ENCODE results near the gene ACTR6.
A peak's percentile ranks its signal among the peaks of the same experiment; 100 is the strongest.
"Not testable (repeated sequence)": the region's sequence is repeated elsewhere in the genome, so short reads cannot be mapped to it uniquely, and the experiment has no call there.

The ACTR6 gene

GRCh38 chr12:100222173-100222572 is 21.6 kb downstream of the ACTR6 start:
- not testable (repeated sequence) for DNase-seq

DNA sequence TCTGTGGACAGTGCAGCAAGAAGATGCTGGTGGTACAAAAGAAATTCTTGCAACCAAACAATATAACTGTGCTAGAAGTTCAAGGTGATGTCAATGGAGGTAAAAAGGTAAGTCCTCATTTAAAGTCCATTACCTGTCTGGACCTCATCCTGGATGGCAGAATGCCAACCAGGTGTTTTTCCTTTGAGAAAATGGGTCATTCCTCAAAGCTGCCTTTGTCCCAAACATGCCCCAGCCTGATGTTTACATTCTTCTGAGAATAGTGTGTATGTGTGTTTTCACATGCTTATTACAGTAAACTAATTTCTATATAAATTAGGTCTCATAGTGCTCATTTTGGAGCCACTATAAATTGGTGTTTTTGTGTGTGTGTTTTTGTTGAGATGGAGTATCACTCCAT is 24.9 kb downstream of the ACTR6 start:
- DNase-seq, result no peak

GRCh38 chr12:100229036-100229635 is 28.5 kb downstream of the ACTR6 start:
- no peak for DNase-seq

DNA sequence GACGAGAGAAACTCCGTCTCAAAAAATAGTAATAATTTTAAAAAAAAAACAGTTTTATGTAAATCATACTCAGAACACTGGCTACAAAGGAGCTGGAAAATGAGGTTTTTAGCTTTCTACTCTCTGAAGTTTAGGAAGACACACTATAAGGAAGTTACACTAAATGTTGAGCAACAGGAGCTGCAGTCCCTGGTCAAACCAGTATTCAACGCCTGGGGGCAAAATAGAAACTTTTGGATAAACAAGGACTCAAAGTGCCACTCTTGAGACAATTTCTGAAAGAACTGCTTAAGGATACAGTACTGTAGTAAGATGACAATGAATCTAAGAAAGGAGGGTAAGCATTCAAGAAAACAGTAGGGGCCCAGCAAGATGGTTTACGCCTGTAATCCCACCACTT is 29.3 kb downstream of the ACTR6 start:
- DNase-seq, result no peak

DNA sequence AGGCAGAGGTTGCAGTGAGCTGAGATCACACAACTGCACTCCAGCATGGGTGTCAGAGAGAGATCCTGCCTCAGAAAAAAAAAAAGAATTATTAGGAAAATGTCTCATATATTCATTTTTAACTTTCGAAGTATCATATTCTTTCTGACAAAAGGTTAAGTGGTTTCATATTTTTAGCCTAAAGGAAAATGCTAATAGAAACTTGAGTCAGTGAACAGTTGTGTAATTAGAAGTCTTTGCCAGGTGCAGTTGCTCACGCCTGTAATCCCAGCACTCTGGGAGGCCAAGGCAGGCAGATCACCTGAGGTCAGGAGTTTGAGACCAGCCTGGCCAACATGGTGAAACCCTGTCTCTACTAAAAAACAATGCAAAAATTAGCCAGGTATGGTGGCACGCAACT is 31.3 kb downstream of the ACTR6 start:
- DNase-seq, result not testable (repeated sequence)

DNA sequence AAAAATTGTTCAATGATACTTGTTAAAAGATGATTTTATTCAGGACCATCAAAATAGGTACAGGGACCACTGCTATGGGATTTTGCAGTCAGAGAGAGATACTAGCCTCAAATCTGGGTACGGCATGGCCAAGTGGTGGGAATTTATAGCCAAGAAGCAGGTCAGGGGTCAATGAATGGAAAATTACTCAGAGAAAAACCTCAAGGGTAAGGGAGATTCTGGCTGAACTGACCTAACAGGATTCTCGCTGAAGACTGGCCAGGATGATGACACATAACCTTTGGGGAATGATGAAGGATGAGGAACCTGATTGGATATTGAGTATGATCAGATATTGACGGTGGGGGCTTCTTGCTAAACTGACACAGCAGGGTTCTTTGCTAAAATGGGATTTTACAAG is 33.6 kb downstream of the ACTR6 start:
- DNase-seq, result no peak

DNA sequence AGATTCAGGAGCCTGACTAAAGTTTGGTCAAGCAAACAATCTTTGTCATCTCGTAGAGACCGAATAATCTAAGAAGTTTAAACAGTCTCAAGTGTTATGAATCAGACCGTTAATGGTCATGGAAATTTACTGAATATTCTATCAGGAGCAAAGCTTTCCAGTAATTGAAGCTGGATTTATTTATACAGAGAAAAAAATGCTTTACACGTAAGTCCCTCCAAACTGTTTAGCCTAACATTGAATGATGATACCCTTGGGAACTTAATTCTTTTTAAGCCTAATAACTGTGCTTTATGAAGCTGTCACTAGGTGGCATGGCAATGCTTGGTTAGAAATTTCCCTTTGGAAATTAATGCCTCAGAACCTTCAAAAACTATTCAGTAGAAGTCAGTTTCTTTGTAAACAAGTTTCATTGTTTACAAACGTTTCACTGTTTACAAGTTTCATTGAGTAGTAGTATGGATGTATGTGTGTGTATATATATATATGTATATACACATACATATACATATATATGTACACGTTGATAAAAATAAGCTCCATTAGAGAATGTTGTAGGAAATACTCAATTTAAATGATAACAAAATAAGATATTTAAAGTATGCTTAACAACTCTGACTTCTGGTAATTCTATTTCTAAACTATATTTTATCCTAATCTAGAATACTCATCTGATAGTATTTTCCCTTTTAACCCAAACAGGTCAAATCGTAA is 34.1 kb downstream of the ACTR6 start:
- peak in 1 of 2 experiments; percentile 18 for DNase-seq

- no peak for DNase-seq
Observed at GRCh38 chr12:100238801-100239200, 38.2 kb downstream of the ACTR6 start.

GRCh38 chr12:100239589-100239988 is 39.0 kb downstream of the ACTR6 start:
- DNase-seq, result no peak

GRCh38 chr12:100243137-100243536 is 42.5 kb downstream of the ACTR6 start:
- DNase-seq, result no peak

DNA sequence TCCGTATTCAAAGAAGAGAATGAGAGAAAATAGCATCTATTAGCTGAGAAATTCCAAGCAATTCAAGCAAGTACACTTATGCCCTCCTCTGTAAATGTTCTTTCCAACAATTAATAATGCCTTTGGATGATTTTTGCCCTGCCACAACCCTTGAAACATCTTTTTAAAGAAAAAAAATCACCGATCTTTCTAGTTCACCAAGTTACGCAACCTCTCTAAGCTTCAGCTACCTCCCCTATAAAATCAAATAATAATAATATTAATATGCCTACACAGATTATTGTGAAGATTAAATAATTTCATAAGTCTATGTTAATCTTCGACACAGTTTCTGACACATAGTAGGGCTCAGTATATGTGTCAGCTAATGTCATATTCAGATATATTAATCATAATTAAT is 47.1 kb downstream of the ACTR6 start:
- no peak for DNase-seq

- no peak for DNase-seq
Observed at GRCh38 chr12:100248886-100249285, 48.3 kb downstream of the ACTR6 start.

DNA sequence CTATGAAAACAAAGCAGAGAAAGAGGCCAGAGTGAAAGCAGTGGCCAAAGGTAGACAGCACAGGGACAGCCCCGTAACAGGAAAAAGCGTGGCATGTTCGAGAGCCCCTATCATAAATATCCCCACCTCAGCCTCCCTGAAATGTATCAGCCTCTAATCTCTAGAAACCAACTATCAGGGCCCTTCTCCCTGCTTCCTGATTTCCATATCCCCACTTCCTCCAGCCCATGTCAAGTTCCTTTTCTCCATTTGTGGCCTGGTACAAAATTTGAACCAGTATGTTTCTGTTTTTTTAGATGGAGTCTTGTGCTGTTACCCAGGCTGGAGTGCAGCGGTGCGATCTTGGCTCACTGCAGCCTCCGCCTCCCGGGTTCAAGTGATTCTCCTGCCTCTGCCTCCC is 49.3 kb downstream of the ACTR6 start:
- DNase-seq, result no peak

GRCh38 chr12:100251917-100252316 is 51.3 kb downstream of the ACTR6 start:
- no peak for DNase-seq

GRCh38 chr12:100253437-100253836 is 52.8 kb downstream of the ACTR6 start:
- no peak for DNase-seq

GRCh38 chr12:100254876-100255275 is 54.3 kb downstream of the ACTR6 start:
- DNase-seq, result no peak

DNA sequence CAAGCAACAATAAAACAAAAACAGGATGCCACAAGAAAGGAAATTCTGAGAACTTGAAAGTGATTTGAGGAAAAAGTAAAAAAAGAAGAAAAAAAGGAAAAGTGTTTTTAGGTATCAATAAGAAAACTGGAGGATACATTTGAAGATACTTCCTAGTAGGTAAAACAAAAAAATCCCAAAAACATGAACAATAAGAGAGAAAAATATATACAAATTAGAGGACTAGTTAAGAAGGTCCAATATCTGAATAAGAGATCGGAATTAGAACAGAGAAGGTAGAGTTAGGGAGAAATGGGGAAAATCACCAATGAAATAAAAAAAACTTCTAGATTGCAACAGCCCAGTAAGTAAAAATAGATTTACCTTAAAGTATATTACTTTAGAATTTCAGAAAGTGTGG is 57.5 kb downstream of the ACTR6 start:
- no peak for DNase-seq

DNA sequence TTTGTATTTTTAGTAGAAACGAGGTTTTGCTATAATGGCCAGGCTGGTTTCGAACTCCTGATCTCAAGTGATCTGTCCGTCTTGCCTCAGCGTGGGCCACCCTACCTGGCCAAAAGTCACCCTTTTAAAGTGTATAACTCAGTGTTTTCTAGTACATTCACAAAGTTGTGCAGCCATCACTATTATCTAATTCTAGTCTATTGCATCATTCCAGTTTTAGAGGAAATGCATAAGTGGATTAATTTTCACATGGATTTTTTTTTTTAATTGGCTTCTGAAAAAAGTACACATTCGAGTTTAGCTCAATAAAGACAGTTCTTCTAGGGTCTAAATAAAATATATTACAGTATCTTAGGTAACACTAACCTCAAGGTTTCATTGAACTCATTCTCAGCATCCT is 62.5 kb downstream of the ACTR6 start:
- no peak for DNase-seq

DNA sequence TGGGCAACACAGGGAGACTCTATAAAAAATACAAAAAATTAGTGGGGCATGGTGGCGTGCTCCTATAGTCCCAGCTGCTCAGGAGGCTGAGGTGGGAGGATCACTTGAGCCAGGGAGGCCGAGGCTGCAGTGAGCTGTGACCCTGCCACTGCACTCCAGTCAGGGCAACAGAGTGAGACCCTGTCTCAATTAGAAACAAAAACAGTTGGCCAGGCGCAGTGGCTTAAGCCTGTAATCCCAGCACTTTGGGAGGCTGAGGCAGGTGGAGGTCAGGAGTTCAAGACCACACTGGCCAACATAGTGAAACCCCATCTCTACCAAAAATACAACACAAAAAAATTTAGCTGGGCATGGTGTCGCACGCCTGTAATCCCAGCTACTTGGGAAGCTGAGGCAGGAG is 64.5 kb downstream of the ACTR6 start:
- not testable (repeated sequence) for DNase-seq

- no peak for DNase-seq
Observed at GRCh38 chr12:100265732-100266584, 65.3 kb downstream of the ACTR6 start.

DNA sequence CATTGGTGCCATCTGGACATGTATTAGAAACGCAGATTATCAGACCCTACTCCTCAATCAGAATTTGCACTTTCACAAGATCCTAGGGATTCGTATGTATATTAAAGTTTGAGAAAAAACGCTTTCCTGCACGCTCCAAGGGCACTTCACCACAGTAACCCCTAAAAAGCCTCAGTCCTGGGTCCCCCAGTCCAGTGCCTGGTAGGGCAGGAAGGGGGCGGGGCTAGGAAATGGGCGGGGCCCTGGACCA is 65.9 kb downstream of the ACTR6 start:
- no peak for DNase-seq

DNA sequence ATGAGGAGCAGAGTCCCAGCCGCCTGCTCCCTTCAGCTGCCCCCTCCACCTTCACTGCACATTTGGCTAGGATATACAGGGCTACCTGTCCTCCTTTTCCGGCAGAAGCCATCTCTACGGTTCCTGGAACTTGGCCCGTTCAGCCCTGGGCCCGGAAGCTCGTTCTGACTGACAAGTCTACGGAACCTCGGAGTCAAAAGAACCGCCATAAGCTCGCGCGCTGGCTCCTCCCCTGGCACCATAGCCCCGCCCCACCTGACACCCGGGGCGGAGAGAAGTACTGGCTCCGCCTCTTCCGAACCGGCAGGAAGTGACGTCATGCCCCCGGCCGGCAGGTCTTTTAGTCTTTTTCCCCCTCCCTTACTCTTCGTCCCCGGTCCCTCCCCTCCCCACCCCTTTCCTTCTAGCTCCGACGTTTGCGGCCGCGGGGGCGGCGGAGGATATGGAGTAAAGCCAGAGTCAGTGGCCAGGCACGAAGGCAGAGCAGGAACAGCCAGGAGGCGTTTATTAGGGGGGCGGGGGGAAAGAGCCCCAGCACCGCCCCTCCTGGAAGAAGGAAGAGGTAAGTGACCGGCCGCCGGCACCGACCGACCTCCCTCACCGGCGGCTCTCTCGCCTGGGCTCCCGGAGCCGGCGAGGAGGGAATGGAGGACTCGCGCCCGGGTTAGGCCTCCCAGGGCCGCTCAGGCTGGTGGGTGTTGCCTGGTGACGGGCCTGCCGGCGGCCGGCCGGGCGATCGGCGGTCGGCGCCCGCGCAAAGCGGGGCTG is 66.4 kb downstream of the ACTR6 start, which contains the start of the genes DEPDC4 and SCYL2:
Gene DEPDC4, minus strand, starts transcription at position 245 of the 768 bp plus-strand sequence. Its CDS starts 3 bp downstream, at position 242.
Gene SCYL2, plus strand, starts transcription at position 343 of the 768 bp plus-strand sequence. CDS start 15,794 bp downstream, outside the sequence.
- peak; percentile 81 to 90 for DNase-seq
